ENCODE data around the gene RGS6.

RGS6 gene

GRCh38 chr14:72401101-72401625, 468.9 kb downstream of the RGS6 start:
- Histone ChIP-seq H3K4me3 (ENCODE audit: low read depth, low read length) (no peak overlapping the region), H3K27ac (no peak overlapping the region), H3K27me3 (replicated peaks) (no peaks in the 10 kb centered on the region), H3K36me3 (replicated peaks) (no peaks in the 10 kb centered on the region)
- no peak for TF ChIP-seq CTCF (IDR thresholded peaks at IDR 0.05; ENCODE audit: low read depth, low read length, missing control alignments)
- in situ Hi-C loops (cut with HindIII; ENCODE audit: low pct_ligation_motif_present, low sequenced_read_pairs): no loop called here
- no peak for DNase-seq

- no peak for TF ChIP-seq CTCF (IDR thresholded peaks at IDR 0.05; ENCODE audit: low read depth, low read length, missing control alignments)
- DNase-seq: peak; percentile 9
- in situ Hi-C loops (cut with HindIII; ENCODE audit: low pct_ligation_motif_present, low sequenced_read_pairs): no loop called here
- Histone ChIP-seq H3K27ac (no peak overlapping the region), H3K36me3 (replicated peaks) (no peaks in the 10 kb centered on the region), H3K4me3 (ENCODE audit: low read depth, low read length) (no peak overlapping the region), H3K27me3 (replicated peaks) (no peaks in the 10 kb centered on the region)
These were observed 469.6 kb downstream of the RGS6 start for GRCh38 chr14:72401632-72402376.

DNA sequence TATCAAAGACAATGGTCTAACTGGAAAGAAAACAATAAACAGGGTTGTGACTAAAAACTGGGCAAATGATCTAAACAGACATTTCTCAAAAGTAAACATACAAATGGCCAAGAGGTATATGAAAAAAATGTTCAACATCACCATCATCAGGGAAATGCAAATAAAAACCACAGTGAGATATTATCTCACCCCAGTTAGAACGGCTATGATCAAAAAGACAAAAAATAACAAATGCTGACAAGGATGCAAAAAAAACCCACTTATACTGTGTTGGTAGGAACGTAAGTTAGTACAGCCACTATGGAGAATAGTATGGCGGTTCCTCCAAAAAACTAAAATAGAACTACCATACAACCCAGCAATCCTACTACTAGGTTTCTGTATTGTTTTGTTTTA, 470.1 kb downstream of the RGS6 start:
- no peak for DNase-seq
- TF ChIP-seq CTCF (IDR thresholded peaks at IDR 0.05; ENCODE audit: low read depth, low read length, missing control alignments): no peak
- Histone ChIP-seq H3K36me3 (replicated peaks) (no peaks in the 10 kb centered on the region), H3K27me3 (replicated peaks) (no peaks in the 10 kb centered on the region), H3K27ac (no peak overlapping the region), H3K4me3 (ENCODE audit: low read depth, low read length) (no peak overlapping the region)
- in situ Hi-C loops (cut with HindIII; ENCODE audit: low pct_ligation_motif_present, low sequenced_read_pairs): no loop called here

DNA sequence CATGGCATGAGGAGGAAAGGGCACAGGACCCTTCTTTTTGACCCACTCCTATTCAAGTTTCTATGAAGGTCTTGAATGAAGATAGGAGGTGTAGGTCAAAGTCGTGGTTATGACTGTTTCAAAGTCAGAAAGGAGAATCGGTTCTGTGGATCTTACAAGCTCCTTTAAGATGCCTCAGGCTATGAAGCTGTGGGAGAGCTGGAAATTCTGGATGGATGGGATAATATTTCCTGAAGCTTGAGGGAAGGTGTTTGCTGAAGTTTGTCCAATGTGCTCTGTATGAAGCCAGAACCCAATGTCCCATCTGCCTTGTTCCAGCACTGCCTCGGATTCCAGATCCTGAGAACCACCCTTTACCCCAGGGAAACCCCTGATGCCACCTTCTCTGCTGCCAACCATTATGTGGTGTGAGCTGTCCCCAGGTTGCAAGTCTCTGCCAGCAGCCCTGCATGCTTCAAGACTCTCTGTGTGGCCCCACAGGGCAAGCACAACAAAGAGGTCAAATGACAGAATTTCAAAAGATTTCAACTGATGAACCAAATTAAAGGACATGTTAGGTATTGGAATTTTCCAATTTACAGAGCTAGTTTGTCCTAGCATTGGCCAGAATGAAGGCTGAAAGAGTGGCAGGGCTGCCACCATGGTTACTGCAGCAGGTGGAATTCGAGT, 472.0 kb downstream of the RGS6 start:
- H3K27ac ChIP-seq: no peak overlapping the region
- no peak for TF ChIP-seq CTCF (IDR thresholded peaks at IDR 0.05; ENCODE audit: low read depth, low read length, missing control alignments)
- no peak for DNase-seq
- in situ Hi-C loops (cut with HindIII; ENCODE audit: low pct_ligation_motif_present, low sequenced_read_pairs): no loop called here
- H3K4me3 ChIP-seq (ENCODE audit: low read depth, low read length): no peak overlapping the region
- no peaks in the 10 kb centered on the region for H3K36me3 ChIP-seq (replicated peaks)
- no peaks in the 10 kb centered on the region for H3K27me3 ChIP-seq (replicated peaks)

DNA sequence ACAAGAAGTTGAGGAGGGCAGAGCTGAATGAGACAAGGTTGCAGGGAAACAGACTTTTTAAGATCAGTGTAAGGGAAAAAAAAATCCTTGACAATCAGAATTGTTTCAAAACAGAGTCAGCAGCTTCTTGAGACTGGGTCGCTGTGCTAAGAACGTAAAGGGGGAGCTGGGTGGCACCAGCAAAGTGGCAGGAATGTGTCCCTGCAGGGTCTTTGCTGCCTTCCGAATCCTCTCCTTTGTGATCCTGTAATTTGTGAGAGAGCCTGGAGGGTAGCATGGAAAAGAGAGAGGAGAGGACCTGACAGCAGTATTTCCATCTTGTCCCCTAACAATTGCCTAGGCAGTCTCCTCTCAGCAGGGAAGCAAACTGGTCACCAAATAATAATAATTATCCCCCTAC, 472.8 kb downstream of the RGS6 start:
- Histone ChIP-seq H3K4me3 (ENCODE audit: low read depth, low read length) (no peak overlapping the region), H3K27ac (no peak overlapping the region), H3K27me3 (replicated peaks) (no peaks in the 10 kb centered on the region), H3K36me3 (replicated peaks) (no peaks in the 10 kb centered on the region)
- in situ Hi-C loops (cut with HindIII; ENCODE audit: low pct_ligation_motif_present, low sequenced_read_pairs): no loop called here
- no peak for TF ChIP-seq CTCF (IDR thresholded peaks at IDR 0.05; ENCODE audit: low read depth, low read length, missing control alignments)
- DNase-seq: no peak

Data from brain microvascular endothelial cell (primary cell).